ENCODE results near the gene PRKCQ. TPM values are rescaled to one million over a fixed set of nuclear protein-coding genes. Genes with fewer than 3 reads are reported as not detected.
"Not testable (repeated sequence)": the region's sequence is repeated elsewhere in the genome, so short reads cannot be mapped to it uniquely, and the experiment has no call there.

PRKCQ gene
- total RNA-seq, 1 experiment from 2014 or later = 12.1 TPM

DNA sequence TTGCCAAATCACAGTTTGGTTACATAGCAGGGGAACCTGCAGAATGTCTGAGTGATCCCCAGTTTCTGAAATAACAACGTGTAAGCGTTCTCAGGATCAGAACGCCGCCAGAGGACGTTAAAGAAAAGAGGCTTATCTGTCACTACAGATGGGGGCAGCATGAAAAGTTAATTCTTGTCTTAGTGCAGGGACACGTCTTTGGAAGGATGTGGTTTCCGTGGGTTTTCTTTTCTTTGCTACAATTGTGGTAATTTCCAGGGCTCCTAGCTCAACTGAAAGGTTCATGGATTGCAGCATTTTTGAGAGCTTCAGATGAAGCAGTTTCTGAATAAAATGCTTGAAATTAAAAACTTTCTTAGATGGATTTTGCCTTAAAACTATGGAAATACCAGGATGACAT, 106.6 kb downstream of the PRKCQ start:
- no peaks in the 10 kb centered on the region for H3K9me3 ChIP-seq (ENCODE audit: control insufficient read depth, low read depth, low read length)
- no peak overlapping the region for H2BK15ac ChIP-seq (ENCODE audit: low read depth, low read length)
- no peak overlapping the region for H2BK120ac ChIP-seq (ENCODE audit: low read depth, low read length, poor library complexity, severe bottlenecking)
- H3K27me3 ChIP-seq (ENCODE audit: insufficient read depth, low read length) = no peaks in the 10 kb centered on the region
- no peak overlapping the region for H3K56ac ChIP-seq (ENCODE audit: insufficient read length, low read depth, low read length)
- H3K9me3 Mint-ChIP-seq = no peaks in the 10 kb centered on the region
- no peak overlapping the region for H2BK20ac ChIP-seq (ENCODE audit: low read depth, low read length, poor library complexity, severe bottlenecking)
- no peaks in the 10 kb centered on the region for H4K20me1 ChIP-seq (ENCODE audit: control insufficient read depth, insufficient read depth, insufficient read length)
- H3K4ac ChIP-seq (ENCODE audit: low read depth, low read length) = no peak overlapping the region
- H3K27ac Mint-ChIP-seq = no peak overlapping the region
- H3K9ac ChIP-seq (ENCODE audit: extremely low read depth, insufficient read length, low read length) = no peak overlapping the region
- H3K18ac ChIP-seq (ENCODE audit: insufficient read length, low read depth, low read length) = no peak overlapping the region
- no peak overlapping the region for H3K4me3 Mint-ChIP-seq
- H3K27me3 Mint-ChIP-seq (ENCODE audit: low read depth) = no peaks in the 10 kb centered on the region
- H2AK5ac ChIP-seq (ENCODE audit: insufficient read length, low read length) = no peak overlapping the region
- H2BK5ac ChIP-seq (ENCODE audit: insufficient read length, low read length) = no peak overlapping the region
- no peak overlapping the region for H3T11ph ChIP-seq (ENCODE audit: low read length)
- DNase-seq = no peak
- no peak overlapping the region for H3K23ac ChIP-seq (ENCODE audit: insufficient read length, low read depth, low read length)
- TF ChIP-seq, protein P1, sequence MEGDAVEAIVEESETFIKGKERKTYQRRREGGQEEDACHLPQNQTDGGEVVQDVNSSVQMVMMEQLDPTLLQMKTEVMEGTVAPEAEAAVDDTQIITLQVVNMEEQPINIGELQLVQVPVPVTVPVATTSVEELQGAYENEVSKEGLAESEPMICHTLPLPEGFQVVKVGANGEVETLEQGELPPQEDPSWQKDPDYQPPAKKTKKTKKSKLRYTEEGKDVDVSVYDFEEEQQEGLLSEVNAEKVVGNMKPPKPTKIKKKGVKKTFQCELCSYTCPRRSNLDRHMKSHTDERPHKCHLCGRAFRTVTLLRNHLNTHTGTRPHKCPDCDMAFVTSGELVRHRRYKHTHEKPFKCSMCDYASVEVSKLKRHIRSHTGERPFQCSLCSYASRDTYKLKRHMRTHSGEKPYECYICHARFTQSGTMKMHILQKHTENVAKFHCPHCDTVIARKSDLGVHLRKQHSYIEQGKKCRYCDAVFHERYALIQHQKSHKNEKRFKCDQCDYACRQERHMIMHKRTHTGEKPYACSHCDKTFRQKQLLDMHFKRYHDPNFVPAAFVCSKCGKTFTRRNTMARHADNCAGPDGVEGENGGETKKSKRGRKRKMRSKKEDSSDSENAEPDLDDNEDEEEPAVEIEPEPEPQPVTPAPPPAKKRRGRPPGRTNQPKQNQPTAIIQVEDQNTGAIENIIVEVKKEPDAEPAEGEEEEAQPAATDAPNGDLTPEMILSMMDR (conservative IDR thresholded peaks at IDR 0.05) = no peak
- H3K14ac ChIP-seq (ENCODE audit: insufficient read depth, low read length) = no peak overlapping the region
- no peak overlapping the region for H2AFZ ChIP-seq (ENCODE audit: low read length)
- peaks cover 11 to 23% (median 13%) of the 10 kb centered on the region in 3 experiments for H3K36me3 Mint-ChIP-seq (ENCODE audit: insufficient read depth in 1 of 3, low read depth in 3 of 3)
- H3K79me1 ChIP-seq (ENCODE audit: insufficient read depth, low read depth, low read length, poor library complexity, severe bottlenecking) = no peaks in the 10 kb centered on the region
- no peaks in the 10 kb centered on the region for H3K4me1 ChIP-seq (ENCODE audit: insufficient read depth, low read length)
- no peak overlapping the region for H3K27ac ChIP-seq (ENCODE audit: insufficient read length, low read depth, low read length)
- no peak overlapping the region for H4K91ac ChIP-seq (ENCODE audit: insufficient read length, low read depth, low read length)
- H2BK12ac ChIP-seq (ENCODE audit: insufficient read length, low read depth, low read length) = no peak overlapping the region
- no peak overlapping the region for H3K4me2 ChIP-seq (ENCODE audit: insufficient read depth, insufficient read length, low read length)
- no peak overlapping the region for H4K5ac ChIP-seq (ENCODE audit: insufficient read length, low read depth, low read length)
- no CpG with 5 or more reads among the region's 7 CpGs for WGBS (ENCODE audit: extremely low coverage, insufficient read length, low lambda C conversion rate)
- H3K79me2 ChIP-seq (ENCODE audit: insufficient read depth, low read length) = no peaks in the 10 kb centered on the region
- no peak overlapping the region for H4K8ac ChIP-seq (replicated peaks; ENCODE audit: insufficient read length, low read depth, low read length)
- H3K4me1 Mint-ChIP-seq = peaks cover 0 to 5% of the 10 kb centered on the region in 2 experiments; a peak in 1 of 4 replicates
- H3K23me2 ChIP-seq (ENCODE audit: insufficient read length, low read depth, low read length, poor library complexity, severe bottlenecking) = no peaks in the 10 kb centered on the region

DNA sequence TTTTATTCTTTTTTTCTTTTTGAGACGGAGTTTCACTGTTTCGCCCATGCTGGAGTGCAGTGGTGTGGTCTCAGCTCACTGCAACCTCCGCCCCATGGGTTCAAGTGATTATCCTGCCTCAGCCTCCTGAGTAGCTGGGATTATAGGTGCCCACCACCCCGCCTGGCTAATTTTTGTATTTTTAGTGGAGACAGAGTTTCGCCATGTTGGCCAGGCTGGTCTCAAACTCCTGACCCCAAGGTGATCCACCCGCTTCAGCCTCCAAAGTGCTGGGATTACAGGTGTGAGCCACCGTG, 107.4 kb downstream of the PRKCQ start:
- not testable (repeated sequence) for H3K9ac ChIP-seq (ENCODE audit: extremely low read depth, insufficient read length, low read length); H3K79me2 ChIP-seq (ENCODE audit: insufficient read depth, low read length); DNase-seq; H4K5ac ChIP-seq (ENCODE audit: insufficient read length, low read depth, low read length); H2BK120ac ChIP-seq (ENCODE audit: low read depth, low read length, poor library complexity, severe bottlenecking); H2BK12ac ChIP-seq (ENCODE audit: insufficient read length, low read depth, low read length); H3K27me3 Mint-ChIP-seq (ENCODE audit: low read depth); H3K23ac ChIP-seq (ENCODE audit: insufficient read length, low read depth, low read length); H3K9me3 Mint-ChIP-seq; H2BK20ac ChIP-seq (ENCODE audit: low read depth, low read length, poor library complexity, severe bottlenecking); H3T11ph ChIP-seq (ENCODE audit: low read length); H2AFZ ChIP-seq (ENCODE audit: low read length); H2AK5ac ChIP-seq (ENCODE audit: insufficient read length, low read length); H3K4ac ChIP-seq (ENCODE audit: low read depth, low read length); H4K91ac ChIP-seq (ENCODE audit: insufficient read length, low read depth, low read length); H3K18ac ChIP-seq (ENCODE audit: insufficient read length, low read depth, low read length); H3K4me1 Mint-ChIP-seq; H4K8ac ChIP-seq (replicated peaks; ENCODE audit: insufficient read length, low read depth, low read length); H3K9me3 ChIP-seq (ENCODE audit: control insufficient read depth, low read depth, low read length); H3K14ac ChIP-seq (ENCODE audit: insufficient read depth, low read length); H3K23me2 ChIP-seq (ENCODE audit: insufficient read length, low read depth, low read length, poor library complexity, severe bottlenecking); H4K20me1 ChIP-seq (ENCODE audit: control insufficient read depth, insufficient read depth, insufficient read length); H3K27ac ChIP-seq (ENCODE audit: insufficient read length, low read depth, low read length); H3K27me3 ChIP-seq (ENCODE audit: insufficient read depth, low read length); H3K79me1 ChIP-seq (ENCODE audit: insufficient read depth, low read depth, low read length, poor library complexity, severe bottlenecking); H2BK5ac ChIP-seq (ENCODE audit: insufficient read length, low read length); H2BK15ac ChIP-seq (ENCODE audit: low read depth, low read length); H3K4me2 ChIP-seq (ENCODE audit: insufficient read depth, insufficient read length, low read length); H3K56ac ChIP-seq (ENCODE audit: insufficient read length, low read depth, low read length); H3K4me3 Mint-ChIP-seq; H3K27ac Mint-ChIP-seq; H3K4me1 ChIP-seq (ENCODE audit: insufficient read depth, low read length)
- peaks cover 6 to 18% (median 7%) of the 10 kb centered on the region in 3 experiments for H3K36me3 Mint-ChIP-seq (ENCODE audit: insufficient read depth in 1 of 3, low read depth in 3 of 3)
- no CpG with 5 or more reads among the region's 7 CpGs for WGBS (ENCODE audit: extremely low coverage, insufficient read length, low lambda C conversion rate)
